OCI-LY7 (cell line): ENCODE results near the gene NAT16. TPM values are rescaled to one million over a fixed set of nuclear protein-coding genes. Genes with fewer than 3 reads are reported as not detected.

Source experiments
- BruUV-seq: library from RNA; stranded (reverse); fragments of 400-500 nt; replicated peaks from 2 replicates; lab custom pipeline; 2021; lab: Mats Ljungman, UMichigan
- CTCF ChIA-PET: fragments of 300-600 bp; sonication (Branson Sonifier 250); formaldehyde crosslinking; loops from one replicate; lab custom pipeline; 2022; ENCODE audit warnings: antibody characterized with exemption; ENCODE audit not compliant: unreplicated experiment; lab: Charles Lee
- POLR2A ChIA-PET: fragments of 300-600 bp; sonication (Branson Sonifier 250); formaldehyde crosslinking; loops from one replicate; lab custom pipeline; 2022; ENCODE audit warnings: antibody characterized with exemption; lab: Charles Lee
- DNase-seq: peaks from one replicate; pipeline ENCODE4 v3.0.0-alpha.2; 2015; ENCODE audit warnings: low spot score
- H2AFZ ChIP-seq: fragments of 200-600 bp; sonication (generic), shearing (Covaris generic); 2 replicates; pipeline ENCODE4 v1.6.1; 2014; ENCODE audit warnings: mild to moderate bottlenecking, antibody characterized with exemption, low read length, moderate library complexity
- H3K27ac ChIP-seq: fragments of 200-600 bp; sonication (generic); 2 replicates; pipeline ENCODE4 v1.5.1; 2014; ENCODE audit warnings: mixed run types, low read depth, mild to moderate bottlenecking, moderate library complexity, low read length, inconsistent platforms; ENCODE audit not compliant: poor library complexity, severe bottlenecking
- H3K36me3 ChIP-seq: fragments of 200-600 bp; sonication (generic); 2 replicates; pipeline ENCODE4 v1.6.1; 2014; ENCODE audit warnings: mild to moderate bottlenecking, antibody characterized with exemption, low read length, moderate library complexity, mixed read lengths; ENCODE audit not compliant: insufficient read depth
- H3K4me1 ChIP-seq: fragments of 200-600 bp; sonication (generic); 2 replicates; pipeline ENCODE4 v1.5.1; 2014; ENCODE audit warnings: mild to moderate bottlenecking, low read length; ENCODE audit not compliant: insufficient read depth, poor library complexity, severe bottlenecking
- H3K4me2 ChIP-seq: fragments of 200-600 bp; sonication (generic); 2 replicates; pipeline ENCODE4 v1.6.1; 2014; ENCODE audit warnings: mild to moderate bottlenecking, low read length
- H3K4me3 ChIP-seq: fragments of 200-600 bp; sonication (generic); 2 replicates; pipeline ENCODE4 v1.5.1; 2014; ENCODE audit warnings: mild to moderate bottlenecking, low read depth, low read length; ENCODE audit not compliant: poor library complexity, severe bottlenecking
- H3K79me2 ChIP-seq: fragments of 200-600 bp; sonication (generic); 2 replicates; pipeline ENCODE4 v1.6.1; 2016; ENCODE audit warnings: low read depth, mild to moderate bottlenecking, low read length, moderate library complexity, mixed read lengths; ENCODE audit not compliant: insufficient read depth
- H3K9me2 ChIP-seq: fragments of 200-600 bp; sonication (generic); 2 replicates; pipeline ENCODE4 v1.6.1; 2016; ENCODE audit warnings: mild to moderate bottlenecking, low read length, mixed read lengths; ENCODE audit not compliant: insufficient read depth
- H3K9me3 ChIP-seq: fragments of 200-600 bp; sonication (generic); 2 replicates; pipeline ENCODE4 v1.6.1; 2014; ENCODE audit warnings: mild to moderate bottlenecking, mixed run types, low read length, mixed read lengths
- H4K20me1 ChIP-seq: fragments of 200-600 bp; sonication (generic); 2 replicates; pipeline ENCODE4 v1.6.1; 2014; ENCODE audit warnings: mild to moderate bottlenecking, antibody characterized with exemption, low read length, moderate library complexity, mixed read lengths; ENCODE audit not compliant: insufficient read depth
- CTCF ChIP-seq: fragments of 200-600 bp; sonication (generic); conservative IDR thresholded peaks from 2 replicates; pipeline ENCODE4 v1.5.1; 2014; ENCODE audit warnings: mild to moderate bottlenecking, antibody characterized with exemption, low read length, moderate library complexity, mixed read lengths
- EZH2phosphoT487 ChIP-seq: fragments of 200-600 bp; sonication (generic); IDR thresholded peaks from 2 replicates; pipeline ENCODE4 v1.6.1; 2018; ENCODE audit warnings: low read depth, borderline replicate concordance, mild to moderate bottlenecking, mixed run types, antibody characterized with exemption, low read length, moderate library complexity, mixed read lengths
- intact Hi-C: fragments of 100-400 bp; cut with micrococcal nuclease; formaldehyde crosslinking; loops from one replicate; pipeline ENCODE4 v1.10.0; 2022; ENCODE audit not compliant: unreplicated experiment
- total RNA-seq, 2 experiments: library from RNA; depleted of rRNA in 1 of 2; stranded (reverse); fragments of >200 nt in 1 of 2; shearing (Covaris generic) in 1 of 2; gene quantifications; 2 replicates each; pipeline ENCODE4 v1.2.3, GENCODE V29; 2014 to 2022

NAT16 gene
- total RNA-seq, 2 experiments from 2014 or later: 0.22 TPM; not detected in 1

- Histone ChIP-seq H3K9me3 (no peaks in the 10 kb centered on the region), H3K36me3 (no peaks in the 10 kb centered on the region), H3K4me2 (no peak overlapping the region), H3K4me1 (peaks cover 8% of the 10 kb centered on the region), H3K79me2 (no peaks in the 10 kb centered on the region), H3K9me2 (no peaks in the 10 kb centered on the region), H3K27ac (no peak overlapping the region), H3K4me3 (no peak overlapping the region), H2AFZ (no peak overlapping the region), H4K20me1 (no peaks in the 10 kb centered on the region)
- no peak for TF ChIP-seq CTCF
- TF ChIP-seq EZH2phosphoT487: no peak
- intact Hi-C loops: no loop called here
- no peak for DNase-seq
- ChIA-PET POLR2A (no interaction called here), CTCF (no interaction called here)
- BruUV-seq: no TSS peak
These were observed 380 bp downstream of the NAT16 start for GRCh38 chr7:101179713-101180112.

GRCh38 chr7:101179117-101179516 lies 976 bp downstream of the NAT16 start:
- no peaks in the 10 kb centered on the region for H3K79me2 ChIP-seq
- ChIA-PET CTCF (no interaction called here), POLR2A (no interaction called here)
- H3K4me1 ChIP-seq: peaks cover 13% of the 10 kb centered on the region
- no peaks in the 10 kb centered on the region for H3K36me3 ChIP-seq
- TF ChIP-seq CTCF (no peak), EZH2phosphoT487 (no peak)
- no peaks in the 10 kb centered on the region for H3K9me3 ChIP-seq
- no peak for DNase-seq
- no peak overlapping the region for H2AFZ ChIP-seq
- no peak overlapping the region for H3K4me2 ChIP-seq
- no peak overlapping the region for H3K4me3 ChIP-seq
- no peaks in the 10 kb centered on the region for H3K9me2 ChIP-seq
- H3K27ac ChIP-seq: no peak overlapping the region
- H4K20me1 ChIP-seq: no peaks in the 10 kb centered on the region
- no TSS peak for BruUV-seq
- intact Hi-C loops: no loop called here

GRCh38 chr7:101177644-101178043 lies 2.4 kb downstream of the NAT16 start:
- Histone ChIP-seq H3K36me3 (no peaks in the 10 kb centered on the region), H3K9me2 (no peaks in the 10 kb centered on the region), H2AFZ (no peak overlapping the region), H3K79me2 (no peaks in the 10 kb centered on the region), H3K4me1 (peaks cover 20% of the 10 kb centered on the region), H4K20me1 (no peaks in the 10 kb centered on the region), H3K27ac (no peak overlapping the region), H3K9me3 (no peaks in the 10 kb centered on the region), H3K4me3 (no peak overlapping the region), H3K4me2 (no peak overlapping the region)
- intact Hi-C loops: no loop called here
- no peak for TF ChIP-seq CTCF
- no peak for TF ChIP-seq EZH2phosphoT487
- no peak for DNase-seq
- ChIA-PET POLR2A (no interaction called here), CTCF (no interaction called here)
- BruUV-seq: no TSS peak
